ENCODE results near the gene CACNA2D1.

GRCh38 chr7:82156168-82156567 is 287.4 kb downstream of the CACNA2D1 start:
- TF ChIP-seq EZH2phosphoT487 (IDR thresholded peaks at IDR 0.05; ENCODE audit: borderline replicate concordance, low read length) (no peak), EZH2 (IDR thresholded peaks at IDR 0.05; ENCODE audit: low read length, unreplicated experiment) (no peak), CTCF (conservative IDR thresholded peaks at IDR 0.05; ENCODE audit: low read depth, low read length) (no peak)

All from PC-3 (cell line).